Measurements from ENCODE around the gene PPARA.
"Not testable (repeated sequence)": the region's sequence is repeated elsewhere in the genome, so short reads cannot be mapped to it uniquely, and the experiment has no call there.

Gene PPARA

DNA sequence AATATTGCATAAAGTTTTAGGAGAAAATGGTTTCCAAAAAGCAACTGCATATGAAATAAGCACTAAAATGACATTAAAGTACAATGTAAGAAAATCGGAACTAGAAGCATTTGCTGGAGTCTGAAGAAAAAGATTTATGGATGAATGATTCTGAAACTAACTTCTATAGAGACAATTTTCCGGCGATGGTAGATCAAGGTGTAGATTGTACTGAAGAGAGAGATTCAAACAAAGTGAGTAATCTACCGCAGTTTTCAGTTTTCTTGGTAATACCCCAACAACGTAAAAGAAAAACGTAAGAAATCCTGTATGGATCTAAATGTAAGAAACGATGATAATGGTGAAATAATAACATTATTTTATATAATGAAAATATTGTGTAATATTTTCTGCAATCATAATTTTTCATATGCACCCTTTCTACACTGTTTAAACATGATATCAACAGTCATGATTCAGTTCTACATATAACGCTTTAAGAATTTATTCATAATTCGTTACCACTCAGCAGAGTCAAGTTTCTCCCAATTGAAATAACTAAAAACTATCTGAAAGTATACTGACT lies 101.6 kb downstream of the PPARA start:
- H3K27ac ChIP-seq: no peak overlapping the region
- DNase-seq (ENCODE audit: low spot score): no peak
- ChIA-PET POLR2A (ENCODE audit: low non-redundant PET) (no interaction called here), CTCF (no interaction called here)
- TF ChIP-seq, protein P1, sequence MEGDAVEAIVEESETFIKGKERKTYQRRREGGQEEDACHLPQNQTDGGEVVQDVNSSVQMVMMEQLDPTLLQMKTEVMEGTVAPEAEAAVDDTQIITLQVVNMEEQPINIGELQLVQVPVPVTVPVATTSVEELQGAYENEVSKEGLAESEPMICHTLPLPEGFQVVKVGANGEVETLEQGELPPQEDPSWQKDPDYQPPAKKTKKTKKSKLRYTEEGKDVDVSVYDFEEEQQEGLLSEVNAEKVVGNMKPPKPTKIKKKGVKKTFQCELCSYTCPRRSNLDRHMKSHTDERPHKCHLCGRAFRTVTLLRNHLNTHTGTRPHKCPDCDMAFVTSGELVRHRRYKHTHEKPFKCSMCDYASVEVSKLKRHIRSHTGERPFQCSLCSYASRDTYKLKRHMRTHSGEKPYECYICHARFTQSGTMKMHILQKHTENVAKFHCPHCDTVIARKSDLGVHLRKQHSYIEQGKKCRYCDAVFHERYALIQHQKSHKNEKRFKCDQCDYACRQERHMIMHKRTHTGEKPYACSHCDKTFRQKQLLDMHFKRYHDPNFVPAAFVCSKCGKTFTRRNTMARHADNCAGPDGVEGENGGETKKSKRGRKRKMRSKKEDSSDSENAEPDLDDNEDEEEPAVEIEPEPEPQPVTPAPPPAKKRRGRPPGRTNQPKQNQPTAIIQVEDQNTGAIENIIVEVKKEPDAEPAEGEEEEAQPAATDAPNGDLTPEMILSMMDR (conservative IDR thresholded peaks at IDR 0.05; ENCODE audit: low read depth): no peak

DNA sequence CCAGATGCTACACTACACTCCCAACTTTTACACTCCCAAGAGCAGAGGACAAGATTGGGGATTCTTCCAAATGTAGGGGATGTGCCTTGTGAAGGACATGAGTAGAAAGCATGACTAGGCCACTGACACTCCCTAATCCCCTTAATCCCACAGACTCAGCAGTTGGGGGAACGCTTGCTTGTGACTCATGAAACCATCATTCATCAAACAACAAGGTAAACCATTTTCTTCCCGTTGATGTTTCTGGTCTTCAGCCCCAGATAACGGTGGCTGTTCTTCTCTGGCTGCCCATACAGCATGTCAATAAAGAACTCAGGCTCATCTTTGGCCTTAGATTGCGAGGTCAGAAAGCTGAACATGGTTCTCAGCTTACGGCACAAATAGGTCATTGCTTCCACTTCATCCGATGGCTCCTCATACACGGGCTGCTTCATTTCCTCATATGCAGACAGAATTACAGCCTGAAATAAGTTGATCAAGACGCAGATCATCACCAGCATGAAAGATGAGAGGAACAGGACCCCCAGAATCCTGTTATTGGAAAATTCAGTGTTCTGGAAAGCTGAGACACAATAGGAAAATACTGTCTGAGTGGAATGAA lies 106.1 kb downstream of the PPARA start:
- no peak for DNase-seq (ENCODE audit: low spot score)
- TF ChIP-seq, protein P1 (conservative IDR thresholded peaks at IDR 0.05; ENCODE audit: low read depth): no peak
- POLR2A ChIA-PET (ENCODE audit: low non-redundant PET): no interaction called here
- CTCF ChIA-PET: no interaction called here
- no peak overlapping the region for H3K27ac ChIP-seq

DNA sequence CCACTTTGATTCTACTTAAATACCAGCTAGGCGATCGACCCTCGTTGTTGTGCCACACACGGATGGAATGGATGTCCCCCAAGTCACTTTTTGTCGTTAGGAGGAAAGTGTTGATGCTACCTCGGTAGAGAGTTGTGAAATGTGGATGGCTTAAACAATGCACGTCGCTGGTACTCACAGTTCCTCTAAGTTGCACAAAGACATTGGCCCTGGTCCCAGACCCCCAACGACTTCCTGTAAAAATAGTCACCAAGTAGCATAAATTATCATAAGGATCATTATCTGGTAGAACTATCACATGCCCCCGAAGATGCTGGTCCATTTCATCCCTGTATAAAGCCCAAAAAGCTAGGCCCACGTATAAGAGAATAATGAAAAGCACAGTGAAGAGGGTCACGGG lies 109.0 kb downstream of the PPARA start:
- TF ChIP-seq, protein P1 (conservative IDR thresholded peaks at IDR 0.05; ENCODE audit: low read depth): no peak
- ChIA-PET POLR2A (ENCODE audit: low non-redundant PET) (no interaction called here), CTCF (no interaction called here)
- no peak for DNase-seq (ENCODE audit: low spot score)
- H3K27ac ChIP-seq: no peak overlapping the region

DNA sequence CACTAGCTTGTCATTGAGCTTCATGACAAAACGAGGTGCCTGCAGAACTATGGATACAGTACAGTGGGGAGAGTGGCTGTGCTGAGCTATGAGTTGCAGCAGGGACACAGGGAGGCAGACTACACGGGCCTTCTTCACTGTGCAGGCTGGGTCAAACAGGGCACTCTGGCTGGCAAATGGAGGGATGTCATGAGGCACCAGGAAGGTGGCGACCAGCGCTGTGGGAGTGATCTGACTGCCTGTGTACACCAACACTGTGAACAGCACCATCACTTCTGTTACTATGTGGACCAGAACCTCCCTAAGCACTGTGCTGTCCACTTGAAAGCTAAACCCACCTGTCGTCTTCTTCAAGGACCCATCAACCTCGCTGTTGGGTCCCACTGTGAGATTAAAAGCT lies 109.7 kb downstream of the PPARA start:
- no peak for DNase-seq (ENCODE audit: low spot score)
- TF ChIP-seq, protein P1 (conservative IDR thresholded peaks at IDR 0.05; ENCODE audit: low read depth): no peak
- ChIA-PET CTCF (no interaction called here), POLR2A (ENCODE audit: low non-redundant PET) (no interaction called here)
- no peak overlapping the region for H3K27ac ChIP-seq

DNA sequence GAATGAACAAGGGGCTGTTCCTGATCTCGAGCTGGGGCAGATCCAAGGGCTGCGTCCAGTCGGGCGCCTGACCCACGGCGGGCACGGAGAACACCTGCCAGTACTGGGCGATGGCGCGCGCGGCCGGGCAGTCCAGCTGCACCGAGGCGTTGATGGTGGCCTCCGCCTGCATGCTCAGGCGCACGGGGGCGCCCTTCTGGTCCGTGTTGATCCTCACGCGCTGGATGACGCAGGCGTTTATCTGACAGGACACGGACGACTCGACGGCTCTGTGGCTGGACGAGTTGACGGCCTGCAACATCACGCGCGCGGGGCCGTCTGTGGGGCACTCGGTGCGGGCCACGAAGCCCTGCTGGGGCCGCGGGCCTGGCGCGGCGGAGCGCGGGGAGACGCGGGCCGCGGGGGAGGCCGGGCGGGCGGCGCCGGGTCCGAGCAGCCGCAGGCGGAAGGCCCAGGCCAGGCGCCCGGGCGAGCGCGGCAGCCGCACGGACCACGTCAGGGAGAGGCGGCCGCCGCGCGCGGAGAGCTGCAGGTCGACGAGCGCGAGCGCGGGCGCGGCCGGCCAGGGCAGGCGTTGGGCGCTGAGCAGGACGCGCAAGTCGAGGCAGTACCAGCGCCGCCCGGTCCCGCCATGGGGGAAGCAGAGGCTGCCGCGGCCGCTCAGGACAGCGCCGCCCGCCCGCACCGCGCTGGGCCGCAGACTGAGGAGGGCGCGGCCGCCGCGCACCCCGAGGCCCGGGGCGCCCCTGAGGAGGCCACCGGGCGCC lies 112.3 kb downstream of the PPARA start:
- H3K27ac ChIP-seq: no peak overlapping the region
- DNase-seq (ENCODE audit: low spot score): no peak
- ChIA-PET POLR2A (ENCODE audit: low non-redundant PET) (no interaction called here), CTCF (no interaction called here)
- TF ChIP-seq, protein P1 (conservative IDR thresholded peaks at IDR 0.05; ENCODE audit: low read depth): no peak

DNA sequence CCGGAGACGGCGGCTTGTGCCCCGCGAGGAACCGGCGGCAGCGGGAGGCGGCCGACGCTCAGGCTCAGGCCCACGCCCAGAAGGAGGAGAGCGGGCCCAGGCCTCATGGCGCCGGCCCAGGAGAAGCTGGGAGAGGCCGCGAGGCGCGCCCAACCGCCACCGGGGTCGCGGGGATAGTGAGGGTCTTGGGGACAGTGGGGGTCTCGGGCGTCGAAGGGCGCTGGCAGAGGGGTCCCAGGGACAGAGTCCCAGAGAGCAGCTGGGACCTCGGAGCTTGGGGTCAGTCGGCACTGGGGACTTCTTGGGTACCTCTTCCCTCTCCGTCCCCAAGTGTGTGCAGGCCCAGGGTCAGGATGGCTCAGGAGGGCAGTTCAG lies 112.9 kb downstream of the PPARA start, which contains the start of gene PKDREJ:
TSS of gene PKDREJ (minus strand) at position 128 of the 375 bp plus-strand sequence. CDS start at position 107, 21 bp downstream.
- POLR2A ChIA-PET (ENCODE audit: low non-redundant PET): no interaction called here
- H3K27ac ChIP-seq: no peak within 1 kb of the TSS
- DNase-seq (ENCODE audit: low spot score): no peak
- TF ChIP-seq, protein P1 (conservative IDR thresholded peaks at IDR 0.05; ENCODE audit: low read depth): no peak
- CTCF ChIA-PET: no interaction called here

DNA sequence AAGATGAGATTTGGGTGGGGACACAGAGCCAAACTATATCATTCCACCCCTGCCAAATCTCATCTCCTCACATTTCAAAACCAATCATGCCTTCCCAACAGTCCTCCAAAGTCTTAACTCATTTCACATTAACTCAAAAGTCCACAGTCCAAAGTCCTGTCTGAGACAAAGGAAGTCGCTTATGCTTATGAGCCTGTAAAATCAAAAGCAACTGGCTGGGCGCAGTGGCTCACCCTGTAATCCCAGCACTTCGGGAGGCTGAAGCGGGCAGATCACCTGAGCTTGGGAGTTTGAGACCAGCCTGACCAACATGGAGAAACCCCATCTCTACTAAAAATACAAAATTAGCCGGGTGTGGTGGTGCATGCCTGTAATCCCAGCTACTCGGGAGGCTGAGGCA lies 114.2 kb downstream of the PPARA start:
- CTCF ChIA-PET; POLR2A ChIA-PET (ENCODE audit: low non-redundant PET): not testable (repeated sequence)

DNA sequence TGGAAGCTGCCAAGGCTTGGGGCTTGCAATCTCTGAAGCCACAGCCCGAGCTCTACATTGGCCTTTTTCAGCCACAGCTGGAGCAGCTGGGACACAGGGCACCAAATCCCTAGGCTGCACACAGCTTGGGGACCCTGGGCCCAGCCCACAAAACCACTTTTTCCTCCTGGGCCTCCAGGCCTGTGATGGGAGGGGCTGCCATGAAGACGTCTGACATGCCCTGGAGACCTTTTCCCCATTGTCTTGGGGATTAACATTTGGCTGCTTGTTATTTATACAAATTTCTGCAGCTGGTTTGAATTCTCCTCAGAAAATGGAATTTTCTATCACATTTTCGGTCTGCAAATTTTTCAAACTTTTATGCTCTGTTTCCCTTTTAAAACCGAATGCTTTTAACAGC lies 115.3 kb downstream of the PPARA start:
- H3K27ac ChIP-seq; POLR2A ChIA-PET (ENCODE audit: low non-redundant PET); DNase-seq (ENCODE audit: low spot score); CTCF ChIA-PET: not testable (repeated sequence)

More for the DNA sequence above, 114.2 kb downstream of the PPARA start:
- not testable (repeated sequence) for DNase-seq (ENCODE audit: low spot score); H3K27ac ChIP-seq
